ENCODE results near the gene TIMM44. TPM values are rescaled to one million over a fixed set of nuclear protein-coding genes. Genes with fewer than 3 reads are reported as not detected.

Gene TIMM44
- total RNA-seq, 4 donors from 2014 or later = 65.7 to 108 (median 86.4) TPM

- TF ChIP-seq POLR2AphosphoS5 (IDR thresholded peaks at IDR 0.05) (peak; percentile 36), EP300 (IDR thresholded peaks at IDR 0.05) (no peak)
- H3K4me3 ChIP-seq = peak overlapping the region in 1 of 2 donors; percentile 80
- 38% methylated on average over 15 of the region's 31 CpGs; no CpG with 5 or more reads in 1 of the 2 donors for WGBS, 2 donors (ENCODE audit: low coverage in 1 of 2)
- H3K27me3 ChIP-seq = peaks cover 5% of the 10 kb centered on the region
- ATAC-seq = no peak
- peak overlapping the region; percentile 8 to 97 (median 94) for H3K27ac ChIP-seq
- peaks cover 0 to 19% of the 10 kb centered on the region in 2 donors for H3K36me3 ChIP-seq
- H3K9me3 ChIP-seq = no peaks in the 10 kb centered on the region
- H3K4me1 ChIP-seq = peaks cover 13 to 90% (median 60%) of the 10 kb centered on the region in 3 donors
Observed at GRCh38 chr19:7923295-7924191, 19.9 kb downstream of the TIMM44 start.

- Histone ChIP-seq H3K36me3 (peaks cover 0 to 19% of the 10 kb centered on the region in 2 donors), H3K4me1 (peaks cover 10 to 90% (median 56%) of the 10 kb centered on the region in 3 donors), H3K9me3 (no peaks in the 10 kb centered on the region), H3K27me3 (peaks cover 12% of the 10 kb centered on the region), H3K4me3 (no peak overlapping the region), H3K27ac (peak overlapping the region in 3 of 4 donors; percentile 94 to 97 (median 94))
- ATAC-seq = no peak
- 88% methylated on average over 4 of the region's 8 CpGs; no CpG with 5 or more reads in 1 of the 2 donors for WGBS, 2 donors (ENCODE audit: low coverage in 1 of 2)
- TF ChIP-seq CTCF (IDR thresholded peaks at IDR 0.05) (no peak), EP300 (IDR thresholded peaks at IDR 0.05) (no peak), POLR2AphosphoS5 (IDR thresholded peaks at IDR 0.05) (no peak), POLR2A (IDR thresholded peaks at IDR 0.05) (no peak)
Observed at GRCh38 chr19:7922836-7923195, 20.6 kb downstream of the TIMM44 start.

- 77 to 83% methylated on average over 4 to 5 of the region's 31 CpGs for WGBS, 2 donors (ENCODE audit: low coverage in 1 of 2)
- peak overlapping the region in 3 of 4 donors; percentile 94 to 97 (median 94) for H3K27ac ChIP-seq
- no peaks in the 10 kb centered on the region for H3K9me3 ChIP-seq
- peaks cover 4 to 90% (median 56%) of the 10 kb centered on the region in 3 donors for H3K4me1 ChIP-seq
- peaks cover 19% of the 10 kb centered on the region for H3K27me3 ChIP-seq
- TF ChIP-seq POLR2AphosphoS5 (IDR thresholded peaks at IDR 0.05) = no peak
- TF ChIP-seq CTCF (IDR thresholded peaks at IDR 0.05) = no peak
- TF ChIP-seq EP300 (IDR thresholded peaks at IDR 0.05) = no peak
- TF ChIP-seq POLR2A (IDR thresholded peaks at IDR 0.05) = no peak
- H3K36me3 ChIP-seq = peaks cover 0 to 19% of the 10 kb centered on the region in 2 donors
- H3K4me3 ChIP-seq = peak overlapping the region in 1 of 2 donors; percentile 64
- no peak for ATAC-seq
Observed at GRCh38 chr19:7921967-7922835, 21.3 kb downstream of the TIMM44 start.

- no peak for TF ChIP-seq EP300 (IDR thresholded peaks at IDR 0.05)
- TF ChIP-seq POLR2AphosphoS5 (IDR thresholded peaks at IDR 0.05) = no peak
- no peak for TF ChIP-seq CTCF (IDR thresholded peaks at IDR 0.05)
- TF ChIP-seq POLR2A (IDR thresholded peaks at IDR 0.05) = no peak
- peak overlapping the region; percentile 34 to 64 for H3K4me3 ChIP-seq
- no peak for ATAC-seq
- peaks cover 26% of the 10 kb centered on the region for H3K27me3 ChIP-seq
- WGBS, 2 donors (ENCODE audit: low coverage in 1 of 2) = 33% methylated on average over 3 of the region's 17 CpGs; no CpG with 5 or more reads in 1 of the 2 donors
- H3K9me3 ChIP-seq = no peaks in the 10 kb centered on the region
- H3K4me1 ChIP-seq = peaks cover 0 to 90% (median 55%) of the 10 kb centered on the region in 3 donors
- peaks cover 0 to 19% of the 10 kb centered on the region in 2 donors for H3K36me3 ChIP-seq
- H3K27ac ChIP-seq = peak overlapping the region; percentile 66 to 97 (median 94)
Observed at GRCh38 chr19:7921302-7921966, 22.0 kb downstream of the TIMM44 start.

All from gastroesophageal sphincter (tissue), 4 donors.